ENCODE data around the gene PSMD4. TPM values are rescaled to one million over a fixed set of nuclear protein-coding genes. Genes with fewer than 3 reads are reported as not detected.
A peak's percentile ranks its signal among the peaks of the same experiment; 100 is the strongest.
"Not testable (repeated sequence)": the region's sequence is repeated elsewhere in the genome, so short reads cannot be mapped to it uniquely, and the experiment has no call there.

The PSMD4 gene
- total RNA-seq, 4 donors from 2014 or later = 112 to 153 (median 120) TPM

GRCh38 chr1:151273924-151274466, 19.5 kb downstream of the PSMD4 start:
- Histone ChIP-seq H3K27me3 (no peaks in the 10 kb centered on the region), H3K27ac (no peak overlapping the region), H3K4me3 (no peak overlapping the region), H3K9me3 (no peaks in the 10 kb centered on the region), H3K36me3 (peaks cover 0 to 27% (median 3%) of the 10 kb centered on the region in 3 donors), H3K4me1 (no peaks in the 10 kb centered on the region)
- 81% methylated on average over 3 of the region's 3 CpGs for WGBS, 2 donors
- TF ChIP-seq POLR2A (IDR thresholded peaks at IDR 0.05) (no peak), EP300 (IDR thresholded peaks at IDR 0.05) (no peak)
- TF ChIP-seq, protein P1, sequence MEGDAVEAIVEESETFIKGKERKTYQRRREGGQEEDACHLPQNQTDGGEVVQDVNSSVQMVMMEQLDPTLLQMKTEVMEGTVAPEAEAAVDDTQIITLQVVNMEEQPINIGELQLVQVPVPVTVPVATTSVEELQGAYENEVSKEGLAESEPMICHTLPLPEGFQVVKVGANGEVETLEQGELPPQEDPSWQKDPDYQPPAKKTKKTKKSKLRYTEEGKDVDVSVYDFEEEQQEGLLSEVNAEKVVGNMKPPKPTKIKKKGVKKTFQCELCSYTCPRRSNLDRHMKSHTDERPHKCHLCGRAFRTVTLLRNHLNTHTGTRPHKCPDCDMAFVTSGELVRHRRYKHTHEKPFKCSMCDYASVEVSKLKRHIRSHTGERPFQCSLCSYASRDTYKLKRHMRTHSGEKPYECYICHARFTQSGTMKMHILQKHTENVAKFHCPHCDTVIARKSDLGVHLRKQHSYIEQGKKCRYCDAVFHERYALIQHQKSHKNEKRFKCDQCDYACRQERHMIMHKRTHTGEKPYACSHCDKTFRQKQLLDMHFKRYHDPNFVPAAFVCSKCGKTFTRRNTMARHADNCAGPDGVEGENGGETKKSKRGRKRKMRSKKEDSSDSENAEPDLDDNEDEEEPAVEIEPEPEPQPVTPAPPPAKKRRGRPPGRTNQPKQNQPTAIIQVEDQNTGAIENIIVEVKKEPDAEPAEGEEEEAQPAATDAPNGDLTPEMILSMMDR (IDR thresholded peaks at IDR 0.05) = no peak
- DNase-seq (ENCODE audit: low spot score in 2 of 2) = no peak

GRCh38 chr1:151275341-151275740, 20.8 kb downstream of the PSMD4 start:
- H3K9me3 ChIP-seq = not testable (repeated sequence)

GRCh38 chr1:151277249-151277648, 22.7 kb downstream of the PSMD4 start:
- TF ChIP-seq, protein P1 (IDR thresholded peaks at IDR 0.05) = no peak
- TF ChIP-seq POLR2A (IDR thresholded peaks at IDR 0.05) (no peak), EP300 (IDR thresholded peaks at IDR 0.05) (no peak)
- Histone ChIP-seq H3K9me3 (no peaks in the 10 kb centered on the region), H3K4me3 (no peak overlapping the region), H3K27me3 (no peaks in the 10 kb centered on the region), H3K4me1 (peaks cover 0 to 5% (median 2%) of the 10 kb centered on the region in 4 donors), H3K27ac (no peak overlapping the region), H3K36me3 (peaks cover 0 to 8% (median 0%) of the 10 kb centered on the region in 3 donors)
- 74 to 77% methylated on average over 2 of the region's 2 CpGs for WGBS, 2 donors
- no peak for DNase-seq (ENCODE audit: low spot score in 2 of 2)

More at GRCh38 chr1:151275341-151275740, 20.8 kb downstream of the PSMD4 start:
- not testable (repeated sequence) for H3K4me1 ChIP-seq; DNase-seq (ENCODE audit: low spot score in 2 of 2); H3K4me3 ChIP-seq; H3K27ac ChIP-seq; H3K27me3 ChIP-seq
- peaks cover 0 to 14% (median 0%) of the 10 kb centered on the region in 3 donors for H3K36me3 ChIP-seq
- WGBS, 2 donors = 76 to 87% methylated on average over 5 of the region's 5 CpGs

DNA sequence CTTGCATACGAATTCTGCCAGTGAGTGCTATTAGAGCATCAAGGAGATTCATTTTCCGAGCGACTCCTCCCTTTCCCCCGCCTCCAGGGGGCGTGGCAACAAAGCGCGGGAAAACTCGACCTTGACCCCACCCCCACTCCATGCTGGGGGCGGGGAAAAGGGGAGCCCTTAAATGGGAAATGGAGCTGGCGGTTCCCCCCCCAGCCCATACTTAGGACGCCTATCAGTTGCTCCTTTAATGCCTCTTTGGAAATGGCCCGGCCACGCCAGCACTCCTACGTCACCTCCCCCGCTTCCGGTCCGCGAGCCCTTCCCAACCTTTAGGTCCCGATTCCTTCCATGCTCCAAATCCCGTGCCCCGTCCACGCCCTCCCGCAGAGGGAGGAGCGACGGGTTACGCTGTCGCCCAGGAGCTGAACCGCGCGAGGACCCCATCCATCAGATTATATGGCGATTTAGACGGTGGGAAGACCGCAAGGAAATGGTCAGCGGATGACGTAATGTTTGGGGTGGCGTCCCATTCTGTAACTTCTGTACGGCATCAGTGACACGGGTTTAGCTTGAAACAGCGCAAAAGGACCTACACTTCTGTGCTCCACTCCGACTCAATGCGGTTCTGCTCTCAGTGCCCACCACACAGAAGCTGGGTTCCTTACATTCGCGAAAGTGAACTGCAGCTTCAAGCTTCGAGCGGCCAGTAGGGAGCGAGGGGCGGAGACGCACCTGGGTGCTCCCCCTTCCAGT, 26.9 kb downstream of the PSMD4 start:
- WGBS, 2 donors = 0% methylated on average over 41 to 45 of the region's 48 CpGs
- Histone ChIP-seq H3K27ac (peak overlapping the region; percentile 96 to 100 (median 98)), H3K4me3 (peak overlapping the region; percentile 62 to 96 (median 92)), H3K9me3 (no peaks in the 10 kb centered on the region), H3K27me3 (no peaks in the 10 kb centered on the region), H3K36me3 (peaks cover 0 to 10% (median 3%) of the 10 kb centered on the region in 3 donors), H3K4me1 (peaks cover 0 to 20% (median 13%) of the 10 kb centered on the region in 4 donors)
- DNase-seq (ENCODE audit: low spot score in 2 of 2) = peak; percentile 95 to 96
- TF ChIP-seq EP300 (IDR thresholded peaks at IDR 0.05) (peak; percentile 71 to 97), POLR2A (IDR thresholded peaks at IDR 0.05) (peak; percentile 28 to 58)
- TF ChIP-seq, protein P1 (IDR thresholded peaks at IDR 0.05) = peak; percentile 35 to 80 (median 57)

GRCh38 chr1:151281969-151282882, 27.7 kb downstream of the PSMD4 start, which contains the start of gene ZNF687:
Gene ZNF687, plus strand, starts transcription at chr1:151282299. Its CDS starts 3,993 bp downstream, at chr1:151286292.
- Histone ChIP-seq H3K4me1 (peaks cover 0 to 20% (median 13%) of the 10 kb centered on the region in 4 donors), H3K36me3 (peaks cover 0 to 19% (median 9%) of the 10 kb centered on the region in 3 donors), H3K27me3 (no peaks in the 10 kb centered on the region), H3K4me3 (peak within 1 kb of the TSS; percentile 83 to 96 (median 92)), H3K27ac (peak within 1 kb of the TSS; percentile 96 to 100 (median 98)), H3K9me3 (no peaks in the 10 kb centered on the region)
- TF ChIP-seq POLR2A (IDR thresholded peaks at IDR 0.05) = peak; percentile 38 to 48
- peak; percentile 4 to 32 for TF ChIP-seq EP300 (IDR thresholded peaks at IDR 0.05)
- TF ChIP-seq, protein P1 (IDR thresholded peaks at IDR 0.05) = peak in 1 of 5 experiments; percentile 48
- peak; percentile 100 for DNase-seq (ENCODE audit: low spot score in 2 of 2)
- WGBS, 2 donors = 1% methylated on average over 38 to 62 of the region's 74 CpGs
